Glomerular visceral epithelial cell (primary cell): ENCODE data around the gene PXK.
A peak's percentile ranks its signal among the peaks of the same experiment; 100 is the strongest.

Experiments used
- DNase-seq: peaks from one replicate; pipeline ENCODE4 v3.0.0-alpha.2; 2016; ENCODE audit errors: extremely low spot score

Gene PXK

DNA sequence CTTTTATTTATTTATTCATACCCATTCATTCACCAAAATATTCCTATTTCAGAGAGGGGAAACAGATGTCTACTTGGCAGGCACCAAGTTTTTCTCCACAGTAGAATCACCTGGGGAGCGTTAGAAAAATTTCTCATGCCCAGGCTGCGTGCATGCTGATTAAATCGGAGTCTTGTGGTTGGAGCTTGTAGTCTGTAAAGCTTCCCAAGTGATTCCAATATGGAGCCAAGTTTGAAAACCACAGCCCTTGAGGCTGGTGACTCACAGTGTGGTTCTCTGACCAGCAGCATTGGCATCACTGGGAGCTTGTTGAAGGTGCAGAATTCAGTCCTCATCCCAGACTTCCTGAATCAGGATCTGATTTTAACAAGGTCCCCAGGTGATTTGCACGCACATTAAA lies 51.2 kb downstream of the PXK start:
- DNase-seq, result peak; percentile 95

DNA sequence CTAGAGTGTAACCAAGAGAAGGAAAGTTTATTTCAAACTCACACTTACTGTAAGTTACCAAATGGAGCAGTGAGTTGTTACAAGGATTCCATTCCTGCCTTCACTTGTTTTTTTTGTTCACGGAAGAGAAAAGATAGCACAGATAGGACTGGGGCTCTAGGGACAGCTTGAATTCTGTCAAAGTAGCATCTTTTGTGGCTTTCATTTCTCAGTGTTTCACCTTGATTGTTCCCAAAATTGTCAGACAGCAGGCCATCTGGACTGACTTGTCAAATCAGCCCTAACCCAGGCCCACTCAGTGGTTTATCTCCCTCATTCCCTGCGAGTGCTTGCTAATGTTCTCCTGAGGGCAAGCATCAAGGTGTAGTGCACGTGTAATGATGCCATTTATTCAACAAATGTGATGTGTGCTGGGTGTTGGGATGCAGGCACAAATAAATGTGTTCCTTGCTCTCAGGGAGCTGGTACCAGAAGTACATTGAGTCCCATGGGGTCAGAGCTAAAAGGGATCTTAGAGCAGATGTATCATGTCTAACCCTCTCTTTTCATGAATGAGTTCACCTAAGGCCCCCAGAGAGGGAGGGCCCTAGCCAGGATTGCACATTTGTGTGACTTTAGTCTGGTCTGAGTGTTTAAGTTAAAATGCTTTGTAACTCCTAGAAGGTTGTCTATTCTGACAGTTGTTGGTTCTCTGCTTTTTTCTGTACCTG lies 51.8 kb downstream of the PXK start:
- DNase-seq, result no peak

DNA sequence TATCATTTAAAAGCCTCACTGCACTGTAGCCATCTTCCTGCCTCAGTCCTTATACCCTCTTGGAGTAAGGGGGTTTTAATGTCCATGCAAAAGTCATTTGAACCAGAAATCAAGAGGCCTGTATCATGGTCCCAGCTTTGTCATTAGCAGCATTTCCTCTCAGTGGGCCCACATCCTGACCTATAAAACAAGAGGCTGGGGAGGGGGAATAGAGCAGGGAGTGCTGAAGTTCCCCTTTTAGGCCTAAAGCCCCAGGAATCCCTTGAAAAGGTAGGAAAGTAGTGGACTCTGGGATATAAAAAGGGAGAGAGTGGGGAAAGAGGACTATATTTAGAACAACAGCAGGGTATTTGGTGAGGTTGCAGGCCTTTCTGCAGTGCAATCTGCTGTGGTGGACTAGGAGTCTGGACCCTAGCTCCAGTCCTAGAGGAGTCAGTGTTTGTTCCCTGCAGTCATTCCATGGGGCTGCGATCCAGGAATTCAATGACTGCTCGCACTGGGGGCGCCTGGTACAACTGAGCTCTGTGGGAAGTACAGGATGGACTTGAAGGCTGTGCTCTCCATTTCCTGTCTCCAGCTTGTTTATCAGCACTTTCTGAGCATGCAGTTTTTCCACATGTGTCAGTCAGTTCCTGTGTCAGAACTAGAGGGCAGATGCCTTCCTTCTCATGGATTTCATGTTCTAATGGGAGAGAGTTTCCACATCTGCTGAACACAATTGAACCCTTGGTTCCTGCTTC lies 54.1 kb downstream of the PXK start:
- DNase-seq, result peak; percentile 12

DNA sequence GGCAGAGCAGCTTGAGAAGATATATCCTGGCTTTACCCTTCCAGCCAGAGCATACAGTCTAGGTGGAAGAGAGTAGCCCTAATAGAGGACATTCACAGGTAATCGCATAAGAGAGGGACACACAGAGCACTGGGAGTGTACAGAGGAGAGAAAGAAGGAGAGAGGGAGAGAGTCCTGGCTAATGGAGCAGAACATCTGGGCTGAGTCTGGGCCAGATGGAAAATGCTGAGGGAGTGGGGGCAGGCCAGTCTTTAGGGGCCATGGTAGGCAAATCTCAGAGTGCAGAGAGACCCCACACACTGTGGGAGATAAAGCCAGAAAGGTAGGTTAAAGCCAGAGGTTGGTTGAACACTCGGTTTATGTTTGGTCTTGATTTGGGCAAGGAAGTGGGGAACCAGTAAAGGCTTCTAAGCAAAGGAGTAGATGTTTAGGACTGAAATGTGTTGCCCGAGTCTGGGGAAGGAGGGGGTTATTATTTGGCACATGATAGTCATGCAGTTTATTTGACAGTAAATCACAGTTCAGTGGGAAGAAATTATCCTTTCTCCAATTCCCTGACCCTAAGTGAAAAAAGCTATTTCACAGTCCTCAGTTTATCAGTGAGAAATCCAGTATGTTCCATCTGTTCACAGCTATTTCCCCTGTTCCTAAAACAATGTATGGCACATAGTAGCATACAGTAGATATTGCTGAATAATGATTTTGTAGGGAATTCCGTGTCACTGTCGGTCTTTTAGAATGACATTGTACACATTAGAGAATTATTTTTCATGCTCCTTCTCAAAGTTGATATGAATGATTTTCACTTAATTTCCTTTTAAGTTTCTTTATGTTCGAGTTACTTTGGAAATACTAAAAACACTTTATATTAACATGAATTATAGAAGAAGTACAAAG lies 55.2 kb downstream of the PXK start:
- DNase-seq, result no peak

DNA sequence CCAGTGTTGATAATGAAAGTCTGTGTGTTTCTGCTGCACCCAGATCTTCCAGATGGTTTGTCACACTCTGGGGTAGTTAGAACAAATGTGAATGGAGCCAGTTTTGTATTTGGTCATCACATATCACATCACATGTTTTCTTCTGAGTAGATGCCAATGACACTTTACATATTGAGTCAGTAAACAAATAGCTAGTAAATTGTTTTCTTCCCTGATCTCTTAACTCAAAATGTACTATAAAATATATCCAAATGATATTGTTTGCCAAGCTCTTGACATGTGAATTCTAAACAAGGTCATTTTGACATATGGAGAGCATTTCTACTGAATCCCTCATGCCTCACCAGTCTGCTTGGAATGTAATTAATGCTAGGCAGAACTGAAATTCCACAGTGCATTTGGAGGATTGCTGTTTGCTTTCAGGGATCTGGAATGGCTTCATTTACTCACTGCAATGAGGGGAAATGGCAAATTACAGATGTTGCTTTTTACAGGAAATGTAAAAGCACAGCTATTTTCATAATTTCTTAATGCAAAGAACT lies 55.9 kb downstream of the PXK start:
- peak; percentile 7 for DNase-seq

DNA sequence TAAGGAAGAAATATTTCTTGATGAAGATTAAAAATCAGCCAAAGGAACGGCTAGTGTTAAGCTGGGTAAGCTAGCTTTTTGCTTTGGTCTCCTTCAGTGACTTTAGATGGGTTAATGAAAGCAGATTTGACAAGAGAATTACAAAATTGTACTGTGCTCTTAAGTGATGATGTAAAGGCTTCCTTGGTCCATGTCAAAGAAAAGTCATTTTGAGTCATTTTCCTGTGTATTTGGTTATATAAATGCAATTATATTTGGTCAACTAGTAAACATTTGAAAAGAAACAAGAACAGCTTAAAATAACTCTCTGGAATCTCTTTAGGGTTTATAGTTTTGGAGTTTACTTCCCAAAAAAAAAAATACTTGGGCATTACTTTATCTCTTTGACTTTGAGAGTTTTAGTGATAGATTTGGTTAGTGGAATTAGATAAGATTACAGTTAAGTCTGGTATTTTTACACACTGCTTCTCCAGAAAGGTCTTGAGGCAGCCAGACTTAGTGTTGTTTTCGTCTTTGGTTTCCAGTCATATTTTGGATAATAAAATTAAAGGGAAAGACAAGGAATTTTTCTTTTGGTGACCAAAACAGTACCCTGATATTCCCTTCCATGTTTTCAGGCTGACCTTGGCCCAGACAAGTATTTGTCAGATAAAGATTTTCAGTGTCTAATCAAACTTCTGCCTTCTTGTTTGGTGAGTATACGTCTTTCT lies 58.6 kb downstream of the PXK start:
- no peak for DNase-seq

DNA sequence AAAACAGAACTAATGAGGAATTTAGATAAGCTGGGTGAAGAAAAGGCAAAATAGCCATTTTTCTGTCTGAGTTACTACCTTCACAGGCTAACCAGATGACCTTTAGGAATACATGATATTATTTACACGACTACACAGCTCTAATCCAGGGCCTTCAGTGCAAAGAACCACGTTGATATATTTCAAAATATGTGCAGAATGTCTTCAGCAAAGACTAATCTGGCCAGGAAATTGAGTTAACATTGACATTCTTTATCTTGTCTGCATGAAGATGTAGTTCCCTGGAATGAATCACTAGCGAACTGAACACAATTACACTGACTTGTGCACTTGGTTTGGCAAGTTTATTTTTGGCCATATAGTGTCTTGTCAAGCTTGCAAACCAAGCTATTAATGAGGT lies 59.5 kb downstream of the PXK start:
- no peak for DNase-seq

DNA sequence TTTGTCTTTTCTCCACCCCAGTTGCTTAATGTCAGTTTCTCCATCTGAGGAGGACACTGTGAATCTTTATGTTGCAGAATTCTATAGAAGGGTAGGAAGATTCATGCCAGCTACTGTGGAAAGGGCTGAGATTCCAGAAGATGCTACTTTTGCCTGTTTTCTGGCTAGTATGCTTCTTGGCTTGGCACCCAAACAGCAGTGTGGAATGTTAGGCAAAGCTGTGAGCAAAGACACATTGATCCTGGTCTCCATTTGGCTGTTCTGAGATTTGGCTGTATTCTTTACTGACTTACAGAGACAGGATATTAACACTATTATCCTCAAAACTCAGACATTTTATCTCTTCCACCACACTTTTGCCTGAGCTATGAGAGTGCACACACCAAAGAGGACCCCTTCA lies 61.6 kb downstream of the PXK start:
- DNase-seq, result no peak

DNA sequence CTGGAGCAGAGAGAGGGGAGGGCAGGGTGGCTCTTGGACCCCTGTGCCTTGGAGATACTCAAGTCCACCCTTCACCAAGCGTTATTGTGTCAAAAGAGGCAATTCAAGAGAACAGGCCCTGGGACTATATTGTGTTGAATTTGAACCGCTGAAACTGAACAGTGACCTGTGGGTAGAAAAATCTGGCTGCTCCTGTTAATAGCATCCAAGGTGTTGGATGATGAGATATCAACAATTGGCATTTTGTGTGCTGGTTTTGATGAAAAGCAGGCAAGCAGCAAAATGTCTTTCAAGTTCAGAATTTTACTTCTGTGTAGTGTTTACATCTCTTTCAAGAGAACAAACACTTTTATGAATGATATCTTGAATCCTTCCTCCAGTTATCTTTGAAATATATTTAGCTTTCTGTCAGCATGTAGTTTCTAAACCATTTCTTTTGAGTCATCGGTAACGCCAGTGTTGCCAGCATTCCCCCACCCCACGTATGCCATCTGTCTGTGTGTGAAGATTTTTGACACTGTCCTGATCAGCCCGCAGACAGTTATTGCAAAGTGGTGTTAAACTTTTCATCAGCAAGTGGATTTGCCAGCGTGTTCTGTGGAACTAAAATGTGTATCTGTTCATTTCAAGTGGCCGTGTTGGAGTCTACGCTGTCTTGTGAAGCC lies 66.1 kb downstream of the PXK start:
- DNase-seq, result no peak

DNA sequence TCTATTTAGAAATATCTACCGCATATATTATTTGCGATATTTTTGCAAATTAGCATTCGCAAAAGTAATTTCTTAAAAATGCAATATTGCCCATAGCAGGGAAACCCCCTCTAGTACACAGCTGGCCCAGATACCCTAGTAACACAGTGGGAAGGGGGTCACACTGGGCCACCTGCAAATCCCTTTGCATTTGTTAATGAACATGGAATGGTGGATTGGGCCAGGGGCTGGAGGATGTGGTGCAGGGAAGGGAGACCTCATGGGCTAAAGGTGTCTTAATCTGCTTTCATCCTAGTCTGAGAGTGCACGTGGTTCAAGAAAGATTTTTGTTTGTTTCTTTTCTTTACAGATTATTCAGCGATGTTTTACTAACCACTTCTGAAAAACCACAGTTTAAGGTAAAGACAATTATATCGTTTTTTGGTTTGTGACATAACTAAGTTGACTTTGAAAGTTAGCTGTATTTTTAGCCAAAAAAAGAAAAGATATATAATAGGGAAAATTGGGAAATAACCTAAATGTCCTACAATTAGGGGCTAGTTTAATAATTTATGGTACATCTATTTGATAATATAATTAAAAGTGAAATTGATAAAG lies 70.9 kb downstream of the PXK start:
- DNase-seq, result no peak

DNA sequence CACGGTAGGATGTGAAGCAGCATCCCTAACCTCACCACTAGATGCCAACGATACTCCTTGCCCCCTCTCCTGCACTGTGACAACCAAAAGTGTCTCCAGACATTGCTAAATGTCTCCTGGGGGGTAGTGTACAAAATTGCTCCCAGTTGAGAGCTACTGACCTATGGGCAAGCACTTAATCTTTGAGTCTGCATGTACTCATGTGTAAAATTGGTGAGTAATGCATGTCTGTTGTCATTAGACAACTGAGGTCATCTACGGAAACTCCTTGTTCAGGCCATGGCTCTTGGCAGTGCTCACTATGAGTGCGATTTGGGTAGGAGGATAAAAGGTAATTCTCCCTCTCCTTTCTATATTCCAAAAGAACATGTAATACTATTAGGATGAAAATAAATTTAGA lies 71.7 kb downstream of the PXK start:
- DNase-seq, result peak; percentile 77

DNA sequence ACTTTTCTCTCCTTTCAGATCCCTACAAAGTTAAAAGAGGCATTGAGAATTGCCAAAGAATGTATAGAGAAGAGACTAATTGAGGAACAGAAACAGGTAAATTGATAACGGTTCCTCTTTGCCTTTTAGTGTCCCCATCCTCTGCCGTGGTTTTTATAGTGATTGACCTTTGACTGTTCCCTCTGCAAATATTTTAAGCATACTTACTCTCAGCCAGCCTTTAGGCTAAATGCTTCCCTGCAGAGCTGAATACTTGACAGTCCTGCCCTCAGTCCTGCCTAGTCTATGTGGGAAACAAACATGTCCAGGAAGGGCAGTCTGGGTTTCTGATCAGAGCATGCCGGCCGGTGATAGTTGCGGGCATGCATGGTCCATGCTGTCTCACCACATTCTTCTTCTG lies 76.2 kb downstream of the PXK start:
- DNase-seq, result no peak

DNA sequence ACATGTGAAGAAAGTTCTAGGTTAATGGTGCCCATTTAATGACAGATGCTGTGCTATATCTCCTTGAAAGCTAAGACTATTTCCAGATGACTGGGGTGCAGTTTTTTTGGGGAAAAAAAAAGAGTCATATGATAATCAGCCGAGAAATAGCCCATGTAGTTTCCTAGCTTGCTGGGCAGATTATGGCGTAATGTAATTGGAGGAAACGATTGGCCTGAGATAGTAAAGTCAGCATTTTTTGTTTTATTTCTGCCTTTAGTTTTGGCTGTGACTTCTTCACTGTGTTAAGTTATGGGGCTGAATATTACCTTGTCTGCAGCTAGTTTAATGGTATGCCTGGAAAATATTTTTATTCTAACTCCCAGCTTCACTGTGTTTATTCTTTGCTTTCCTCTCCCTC lies 77.0 kb downstream of the PXK start:
- DNase-seq, result no peak

DNA sequence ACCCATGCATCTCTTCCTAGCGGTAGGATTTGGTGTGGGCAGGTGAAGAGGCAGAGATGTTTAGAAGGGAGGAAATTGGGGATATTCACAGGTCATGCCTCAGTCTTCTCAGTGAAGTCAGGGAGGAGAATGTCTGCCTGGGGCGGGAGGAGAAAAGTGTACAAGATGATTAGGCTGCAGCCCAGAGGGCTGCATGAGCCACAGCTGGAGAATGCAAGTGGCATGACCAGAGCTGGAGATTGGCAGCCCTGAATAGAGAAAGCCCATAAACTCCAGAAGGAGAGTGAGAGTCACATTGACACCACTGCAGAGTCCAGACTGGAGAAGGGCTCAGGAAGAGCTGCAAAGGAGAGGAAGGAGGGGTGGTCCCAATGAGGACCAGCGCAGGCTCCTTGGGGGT lies 78.3 kb downstream of the PXK start:
- no peak for DNase-seq

DNA sequence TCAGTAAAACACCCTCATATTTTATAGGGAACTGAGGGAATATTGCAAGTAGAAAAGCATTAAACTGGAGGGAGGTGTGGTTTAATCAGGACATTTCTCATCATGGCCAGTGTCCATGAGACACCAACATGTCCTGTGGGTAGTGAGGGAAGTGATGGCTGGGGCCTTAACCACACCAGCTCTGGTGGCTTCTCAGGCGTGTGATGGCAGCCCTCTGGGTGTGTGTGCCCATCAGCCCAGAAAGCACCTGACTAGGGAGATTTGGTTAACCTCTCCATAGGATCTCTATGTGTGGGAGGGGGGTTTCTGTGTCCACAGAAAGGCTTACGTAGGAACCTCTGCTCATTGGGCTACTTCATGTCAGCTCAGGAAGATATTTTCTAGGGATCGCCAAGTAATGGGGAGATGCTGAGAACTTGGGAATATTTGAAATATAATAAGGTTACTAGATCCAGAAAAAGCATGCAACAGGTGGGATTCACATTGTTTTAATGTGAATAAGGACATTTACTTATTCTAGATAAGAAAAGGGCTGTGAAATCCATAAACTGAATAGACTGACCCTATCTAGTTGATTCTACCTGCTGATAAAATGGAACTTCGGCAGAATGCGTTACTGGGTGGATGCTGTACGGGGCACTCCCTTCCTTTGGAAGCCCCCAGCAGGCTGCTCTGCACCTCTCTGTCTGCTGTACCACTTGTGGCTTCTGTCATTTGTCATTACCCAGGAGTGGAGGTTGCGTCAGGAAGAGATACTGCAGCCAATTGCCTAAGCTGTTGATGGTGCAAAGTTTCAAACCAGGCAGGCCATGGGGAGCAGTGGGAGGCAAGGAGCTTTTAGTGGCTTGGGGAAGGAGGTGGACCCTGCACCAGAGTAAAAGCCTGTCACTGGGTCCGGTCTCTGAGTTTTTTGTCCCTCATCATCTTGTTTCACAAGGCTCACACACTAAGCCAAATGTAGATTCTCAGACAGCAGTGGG lies 79.4 kb downstream of the PXK start:
- DNase-seq, result no peak

DNA sequence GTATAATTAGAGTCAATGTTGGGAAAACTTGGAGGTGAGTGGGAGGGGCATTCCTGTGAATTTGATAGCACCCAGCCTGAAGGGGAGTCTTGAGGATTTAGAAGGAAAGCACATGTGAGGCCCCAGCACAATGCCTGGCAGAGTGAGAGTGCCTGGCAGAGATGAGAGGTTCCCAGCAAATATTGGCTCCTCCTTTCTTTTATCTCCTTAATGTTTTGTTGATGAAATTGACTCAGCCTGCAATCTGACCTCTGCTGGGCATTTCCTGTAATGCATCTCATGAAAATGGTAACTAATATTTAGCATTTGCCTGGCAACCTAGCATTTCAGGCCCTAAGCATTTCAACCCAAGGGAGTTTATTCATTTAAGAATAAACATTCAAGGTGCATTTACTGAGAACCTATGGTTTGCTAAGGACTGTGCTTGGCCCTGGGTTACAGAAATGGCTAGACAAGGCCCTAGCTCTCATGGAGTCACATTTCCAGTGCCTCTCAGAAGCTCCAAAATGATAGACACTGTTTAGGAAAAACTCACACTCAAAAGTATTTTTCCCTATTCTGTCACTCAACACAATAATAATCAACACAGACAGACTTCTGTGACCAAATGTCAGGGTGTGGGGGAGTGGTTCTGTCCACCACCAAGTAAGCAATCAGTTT lies 82.0 kb downstream of the PXK start:
- DNase-seq, result peak; percentile 69

DNA sequence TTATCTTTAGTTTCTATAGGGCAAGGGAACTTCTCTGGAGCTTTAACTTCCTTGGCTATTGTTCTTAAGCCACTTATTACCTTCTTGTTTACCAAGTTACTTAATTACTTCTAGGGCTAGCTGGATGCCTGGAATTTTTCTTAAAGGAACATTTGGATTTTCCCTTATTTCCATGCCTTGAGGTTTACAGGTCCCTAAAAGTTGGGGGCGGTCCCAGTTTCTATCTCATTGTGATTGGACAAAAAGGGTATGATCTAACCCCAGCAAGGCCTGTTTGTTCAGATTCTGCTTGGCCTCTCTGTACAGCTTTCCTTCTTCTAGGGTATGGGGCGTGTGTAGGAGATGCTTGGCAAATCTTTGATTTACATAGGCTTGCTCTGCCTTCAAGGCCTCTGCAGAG lies 83.5 kb downstream of the PXK start:
- no peak for DNase-seq

DNA sequence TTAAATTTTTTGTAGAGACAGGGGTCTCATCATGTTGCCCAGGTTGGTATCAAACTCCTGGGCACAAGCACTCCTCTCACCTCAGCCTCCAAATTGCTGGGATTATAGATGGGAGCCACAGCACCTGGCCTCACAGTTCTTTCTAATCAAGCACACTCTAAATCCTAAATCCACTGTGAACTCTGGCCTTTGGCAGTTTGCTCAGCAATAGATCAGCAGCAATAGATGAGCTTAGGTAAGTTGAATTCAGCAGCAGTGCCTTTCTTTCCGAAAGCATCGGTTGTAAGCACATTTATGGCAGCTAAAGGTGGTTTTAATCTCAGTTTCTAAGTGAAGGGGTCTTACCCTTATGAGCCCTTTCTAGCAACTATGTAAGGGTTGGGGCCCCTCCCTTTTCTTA lies 84.4 kb downstream of the PXK start:
- DNase-seq, result no peak

DNA sequence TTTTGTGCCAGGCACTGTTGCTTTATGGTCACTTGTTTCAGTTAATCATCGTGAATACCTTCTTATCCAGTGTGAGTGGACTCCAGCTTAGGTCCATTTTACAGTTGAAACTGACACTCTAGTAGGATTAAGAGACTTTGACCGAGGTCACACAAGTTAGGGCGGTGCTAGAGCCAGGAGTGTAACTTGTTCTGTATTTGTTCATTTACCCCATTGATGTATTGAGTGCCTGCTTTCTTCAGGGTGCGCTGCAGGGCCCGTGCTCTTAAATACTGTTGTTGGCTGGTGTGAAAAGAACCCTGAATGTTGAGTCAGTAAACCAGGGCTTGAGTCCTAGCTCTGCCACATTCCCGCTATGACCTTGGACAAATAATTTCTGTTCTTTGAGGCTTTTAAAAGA lies 85.5 kb downstream of the PXK start:
- no peak for DNase-seq
